AG09319 (cell line): ENCODE measurements around the gene GGCT.
A peak's percentile ranks its signal among the peaks of the same experiment; 100 is the strongest.
"Not testable (repeated sequence)": the region's sequence is repeated elsewhere in the genome, so short reads cannot be mapped to it uniquely, and the experiment has no call there.

ENCODE experiments used
- DNase-seq: peaks from one replicate; pipeline ENCODE4 v3.0.0-alpha.2; 2010; ENCODE audit warnings: low read depth; ENCODE audit errors: extremely low read depth
- CTCF ChIP-seq: IDR thresholded peaks from 2 replicates; pipeline ENCODE4 v1.5.1; 2011; ENCODE audit warnings: low read depth, mild to moderate bottlenecking, inconsistent platforms, low read length, moderate library complexity

The GGCT gene

GRCh38 chr7:30514776-30515175 lies 10.1 kb upstream of the GGCT start:
- DNase-seq, result no peak

GRCh38 chr7:30514177-30514576 lies 9.5 kb upstream of the GGCT start:
- DNase-seq, result no peak
- TF ChIP-seq CTCF, result no peak

More at GRCh38 chr7:30514776-30515175, 10.1 kb upstream of the GGCT start:
- TF ChIP-seq CTCF, result no peak

- no peak for TF ChIP-seq CTCF
- no peak for DNase-seq
Measured at GRCh38 chr7:30513762-30514161, 9.1 kb upstream of the GGCT start.

- DNase-seq, result no peak
- no peak for TF ChIP-seq CTCF
Measured at GRCh38 chr7:30511973-30512662, 7.5 kb upstream of the GGCT start.

GRCh38 chr7:30511494-30511893 lies 6.9 kb upstream of the GGCT start:
- no peak for DNase-seq
- TF ChIP-seq CTCF, result no peak

- TF ChIP-seq CTCF, result peak; percentile 76
- peak; percentile 8 for DNase-seq
Measured at GRCh38 chr7:30510124-30511075, 5.8 kb upstream of the GGCT start.

GRCh38 chr7:30509171-30509857 lies 4.7 kb upstream of the GGCT start:
- not testable (repeated sequence) for DNase-seq

- not testable (repeated sequence) for DNase-seq
Measured at GRCh38 chr7:30507346-30507900, 2.8 kb upstream of the GGCT start.
